ENCODE results near the gene DBP.

DNA sequence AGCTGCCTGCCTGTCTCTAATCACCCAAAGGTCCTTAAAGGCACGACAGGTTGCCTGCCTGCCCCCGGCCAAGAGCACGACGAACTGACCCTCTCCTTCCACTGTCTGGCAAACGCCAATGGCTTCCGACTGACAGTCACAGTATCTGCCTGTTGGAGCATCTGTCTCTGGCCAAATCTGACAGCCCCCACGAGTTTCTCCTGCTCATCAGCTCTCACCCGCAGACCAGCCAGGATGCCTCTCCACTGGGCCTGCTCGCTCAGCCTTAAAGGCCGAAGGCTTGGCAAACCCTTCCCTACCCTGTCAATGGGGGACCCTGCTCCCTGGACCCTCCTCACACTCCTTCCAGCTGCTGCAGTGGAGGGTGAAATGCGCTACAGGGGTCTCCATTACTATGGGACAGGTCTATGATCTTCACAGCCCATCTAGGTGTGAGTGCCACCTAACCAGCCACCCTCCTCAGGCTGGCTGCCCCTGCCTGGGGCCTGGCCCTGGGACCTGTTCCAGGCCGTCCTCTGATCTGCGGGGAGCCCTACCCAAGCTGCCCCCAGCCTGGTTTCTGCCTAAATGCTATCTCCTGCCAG lies 23.2 kb downstream of the DBP start:
- TF ChIP-seq, protein P1, sequence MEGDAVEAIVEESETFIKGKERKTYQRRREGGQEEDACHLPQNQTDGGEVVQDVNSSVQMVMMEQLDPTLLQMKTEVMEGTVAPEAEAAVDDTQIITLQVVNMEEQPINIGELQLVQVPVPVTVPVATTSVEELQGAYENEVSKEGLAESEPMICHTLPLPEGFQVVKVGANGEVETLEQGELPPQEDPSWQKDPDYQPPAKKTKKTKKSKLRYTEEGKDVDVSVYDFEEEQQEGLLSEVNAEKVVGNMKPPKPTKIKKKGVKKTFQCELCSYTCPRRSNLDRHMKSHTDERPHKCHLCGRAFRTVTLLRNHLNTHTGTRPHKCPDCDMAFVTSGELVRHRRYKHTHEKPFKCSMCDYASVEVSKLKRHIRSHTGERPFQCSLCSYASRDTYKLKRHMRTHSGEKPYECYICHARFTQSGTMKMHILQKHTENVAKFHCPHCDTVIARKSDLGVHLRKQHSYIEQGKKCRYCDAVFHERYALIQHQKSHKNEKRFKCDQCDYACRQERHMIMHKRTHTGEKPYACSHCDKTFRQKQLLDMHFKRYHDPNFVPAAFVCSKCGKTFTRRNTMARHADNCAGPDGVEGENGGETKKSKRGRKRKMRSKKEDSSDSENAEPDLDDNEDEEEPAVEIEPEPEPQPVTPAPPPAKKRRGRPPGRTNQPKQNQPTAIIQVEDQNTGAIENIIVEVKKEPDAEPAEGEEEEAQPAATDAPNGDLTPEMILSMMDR (IDR thresholded peaks at IDR 0.05; ENCODE audit: low read depth, low read length): no peak
- no peak for TF ChIP-seq EZH2phosphoT487 (IDR thresholded peaks at IDR 0.05; ENCODE audit: low read depth)
